HG03066 (cell line): ENCODE measurements around the gene PGPEP1.
A peak's percentile ranks its signal among the peaks of the same experiment; 100 is the strongest.
"Not testable (repeated sequence)": the region's sequence is repeated elsewhere in the genome, so short reads cannot be mapped to it uniquely, and the experiment has no call there.

Source experiments
- ATAC-seq: cut with Tn5 transposase; IDR thresholded peaks from one replicate; pipeline ENCODE4 v1.9.1; 2021; ENCODE audit warnings: low read depth; ENCODE audit not compliant: unreplicated experiment

Gene PGPEP1

GRCh38 chr19:18362934-18363542 is 22.6 kb downstream of the PGPEP1 start:
- no peak for ATAC-seq

- no peak for ATAC-seq
These were observed 23.4 kb downstream of the PGPEP1 start for GRCh38 chr19:18363787-18364186.

- ATAC-seq, result not testable (repeated sequence)
These were observed 24.0 kb downstream of the PGPEP1 start for GRCh38 chr19:18364277-18364825.

GRCh38 chr19:18364826-18365528 is 24.6 kb downstream of the PGPEP1 start:
- ATAC-seq, result no peak

GRCh38 chr19:18366021-18366435 is 25.6 kb downstream of the PGPEP1 start:
- ATAC-seq, result no peak

GRCh38 chr19:18368504-18369222 is 28.3 kb downstream of the PGPEP1 start:
- ATAC-seq, result no peak

GRCh38 chr19:18373407-18373891 is 33.1 kb downstream of the PGPEP1 start:
- no peak for ATAC-seq

GRCh38 chr19:18373892-18374629 is 33.7 kb downstream of the PGPEP1 start:
- ATAC-seq, result peak; percentile 78

- no peak for ATAC-seq
These were observed 36.6 kb downstream of the PGPEP1 start for GRCh38 chr19:18377026-18377425.

GRCh38 chr19:18379803-18380747 is 39.7 kb downstream of the PGPEP1 start:
- no peak for ATAC-seq

- ATAC-seq, result no peak
These were observed 40.4 kb downstream of the PGPEP1 start for GRCh38 chr19:18380843-18381242.

- not testable (repeated sequence) for ATAC-seq
These were observed 43.2 kb downstream of the PGPEP1 start for GRCh38 chr19:18383622-18384021.

- no peak for ATAC-seq
These were observed 44.4 kb downstream of the PGPEP1 start for GRCh38 chr19:18384775-18385174.

GRCh38 chr19:18385359-18385674 is 44.9 kb downstream of the PGPEP1 start:
- ATAC-seq, result no peak

- no peak for ATAC-seq
These were observed 45.5 kb downstream of the PGPEP1 start, which contains the start of gene GDF15 for GRCh38 chr19:18385675-18386542. Gene GDF15 (plus strand): TSS chr19:18386158. CDS start chr19:18386190, 32 bp downstream.

GRCh38 chr19:18386543-18387271 is 46.3 kb downstream of the PGPEP1 start:
- no peak for ATAC-seq

GRCh38 chr19:18388100-18388959 is 47.9 kb downstream of the PGPEP1 start:
- peak; percentile 72 for ATAC-seq
